HG02943 (cell line): ENCODE results near the gene MEGF6.

Source experiments
- ATAC-seq: cut with Tn5 transposase; IDR thresholded peaks from one replicate; pipeline ENCODE4 v1.9.1; 2021; ENCODE audit warnings: mild to moderate bottlenecking, low read depth, moderate library complexity; ENCODE audit not compliant: unreplicated experiment

Gene MEGF6

DNA sequence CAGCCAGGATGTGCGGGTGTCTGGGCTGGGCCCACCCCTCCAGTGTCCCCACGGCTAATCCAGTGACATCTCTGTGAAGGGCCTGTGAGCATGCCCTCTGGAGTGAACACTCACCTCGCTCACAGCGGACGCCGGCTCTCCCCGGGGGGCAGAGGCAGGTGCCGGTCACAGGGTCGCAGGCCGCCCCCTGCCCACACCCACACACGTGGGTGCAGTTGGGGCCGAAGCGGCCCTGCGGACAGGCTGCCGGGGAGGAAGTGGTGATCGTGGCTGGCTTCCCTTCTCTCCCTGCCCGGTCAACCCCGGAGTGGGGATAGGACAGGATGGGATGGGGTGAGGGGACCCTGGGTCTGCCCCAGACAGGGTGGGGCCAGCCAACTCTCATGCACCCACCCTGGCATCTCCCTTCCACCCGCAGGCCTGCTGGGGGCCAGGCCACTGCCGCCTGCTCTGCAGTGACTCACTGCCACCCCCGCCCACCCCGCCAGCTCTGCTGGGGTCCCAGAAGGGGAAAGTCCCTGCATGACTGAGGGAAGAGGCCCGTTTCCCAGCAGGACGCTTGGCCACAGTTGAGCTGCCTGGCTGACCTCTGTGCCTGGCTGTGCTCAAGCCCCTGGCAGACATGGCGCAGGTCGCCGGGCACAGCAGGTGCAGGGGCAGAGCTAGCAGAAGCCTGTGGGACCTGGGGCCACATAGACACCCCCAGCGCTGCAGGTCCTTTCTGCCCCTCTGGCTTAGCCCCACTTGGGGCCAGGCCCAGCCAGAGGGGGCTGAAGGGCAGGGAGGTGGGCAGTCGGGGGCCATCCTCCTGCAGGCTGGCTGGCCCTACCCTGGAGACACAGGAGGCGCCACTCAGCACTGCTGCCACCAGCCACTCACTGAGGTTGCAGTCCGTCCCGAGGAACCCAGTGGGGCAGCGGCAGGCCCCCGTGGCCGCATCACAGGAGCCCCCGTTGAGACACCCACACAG lies 115.2 kb downstream of the MEGF6 start:
- no peak for ATAC-seq

GRCh38 chr1:3494321-3495308 lies 116.7 kb downstream of the MEGF6 start:
- no peak for ATAC-seq

DNA sequence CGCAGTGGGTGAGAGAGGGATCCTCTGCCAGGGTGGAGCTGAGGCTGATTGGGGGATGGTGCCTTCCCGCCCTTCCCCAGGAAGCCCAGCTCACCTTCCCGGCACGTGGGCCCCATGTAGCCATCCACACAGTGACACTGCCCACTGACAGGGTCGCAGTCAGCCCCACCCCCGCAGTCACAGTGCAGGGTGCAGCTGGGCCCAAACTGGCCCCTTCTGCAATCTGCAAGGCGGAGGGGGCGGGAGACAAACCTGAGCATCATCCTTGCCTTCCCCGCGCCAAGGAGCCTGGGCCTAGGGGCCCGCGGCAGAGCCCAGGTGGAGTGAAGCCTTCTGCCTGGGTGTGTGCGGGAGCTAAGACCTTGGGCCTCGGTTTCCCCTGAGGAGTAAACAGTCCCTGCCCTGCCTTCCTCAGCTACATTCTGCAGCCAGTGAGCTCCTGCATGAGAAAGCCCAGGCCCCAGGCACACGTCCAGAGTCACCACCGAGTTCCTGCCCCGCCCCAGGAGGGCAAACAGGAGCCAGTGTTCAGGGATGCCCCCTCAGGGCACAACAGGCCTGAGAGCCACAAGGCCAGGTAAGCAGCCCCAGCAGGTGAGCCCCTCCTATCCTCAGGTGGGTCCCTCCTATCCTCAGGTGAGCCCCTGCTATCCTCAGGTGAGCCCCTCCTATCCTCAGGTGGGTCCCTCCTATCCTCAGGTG lies 118.6 kb downstream of the MEGF6 start:
- ATAC-seq, result no peak

DNA sequence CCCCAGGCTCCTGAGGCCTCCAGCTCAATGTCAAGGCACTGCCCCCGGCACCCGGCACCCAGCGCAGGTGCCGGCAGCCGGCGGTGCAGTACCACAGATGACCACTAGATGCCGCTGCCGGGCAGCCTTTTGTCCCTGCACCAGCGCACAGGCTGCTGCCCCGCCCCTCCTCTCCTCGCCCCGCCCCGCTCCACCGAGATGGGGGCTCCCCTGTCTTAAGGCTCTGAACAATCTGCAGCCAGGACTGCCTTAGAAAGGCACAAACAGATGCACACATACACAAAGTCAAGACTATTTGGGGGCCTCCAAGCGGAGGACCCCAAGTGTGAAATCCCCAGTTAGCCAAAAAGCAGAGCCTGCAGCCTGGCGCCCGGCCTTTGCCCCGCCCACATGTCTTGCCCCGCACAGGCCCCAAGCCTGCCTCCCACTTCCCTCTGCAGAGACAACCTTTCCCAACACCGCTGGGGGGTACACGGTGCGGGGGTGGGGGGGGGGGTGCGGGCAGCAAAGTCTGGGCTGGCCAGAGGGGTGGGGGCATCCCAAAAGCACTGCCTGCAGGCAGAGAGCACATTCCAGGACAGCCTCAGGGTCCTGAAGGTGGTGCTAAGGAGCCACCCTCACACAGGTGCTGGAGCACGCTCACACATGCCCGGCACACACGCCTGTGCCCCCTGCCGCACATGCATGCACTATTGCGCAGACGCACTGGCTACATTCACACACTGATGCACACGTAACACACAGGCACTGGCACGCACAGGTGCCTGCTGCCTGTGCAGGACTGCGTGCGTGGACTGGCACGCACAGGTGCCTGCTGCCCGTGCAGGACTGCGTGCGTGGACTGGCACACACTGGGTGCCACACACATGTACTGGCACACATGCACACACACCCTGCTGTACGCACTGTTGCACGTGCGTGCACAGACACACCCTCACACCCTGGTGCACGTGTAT lies 119.7 kb downstream of the MEGF6 start:
- no peak for ATAC-seq

DNA sequence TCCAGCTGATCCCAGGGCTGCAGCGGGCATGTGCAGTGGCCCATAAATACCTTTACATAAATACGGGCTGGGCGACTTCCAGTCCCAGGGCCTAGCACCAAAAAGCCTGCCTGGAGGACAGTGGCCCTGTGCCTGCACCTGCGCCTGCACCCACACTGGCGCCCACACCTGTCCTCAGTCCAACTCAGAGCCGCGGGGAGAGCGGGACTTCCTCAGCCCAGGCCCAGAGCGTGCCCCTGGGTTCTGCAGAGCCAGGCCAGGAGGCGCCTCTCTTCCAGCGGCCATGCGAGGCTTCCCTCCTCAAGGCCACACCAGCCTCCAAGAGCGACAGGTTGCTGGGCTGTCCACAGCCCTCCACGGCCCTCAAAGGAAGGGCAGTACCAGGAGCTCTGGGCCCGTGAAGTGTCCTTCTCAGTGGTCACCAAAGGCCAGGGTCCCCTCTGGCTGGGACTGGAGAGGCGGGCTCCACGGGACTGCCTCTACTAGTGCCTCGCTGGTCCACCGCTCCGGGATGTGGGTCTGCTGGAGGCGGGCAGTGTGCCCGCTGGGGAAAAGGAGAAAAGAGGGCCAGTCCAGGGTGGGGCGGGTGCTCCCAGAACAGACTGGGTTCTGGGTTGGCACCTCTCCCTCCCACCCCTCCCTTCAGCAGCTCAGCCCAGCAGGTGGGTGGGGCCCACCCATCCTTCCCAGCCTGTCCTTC lies 121.1 kb downstream of the MEGF6 start:
- ATAC-seq, result no peak

DNA sequence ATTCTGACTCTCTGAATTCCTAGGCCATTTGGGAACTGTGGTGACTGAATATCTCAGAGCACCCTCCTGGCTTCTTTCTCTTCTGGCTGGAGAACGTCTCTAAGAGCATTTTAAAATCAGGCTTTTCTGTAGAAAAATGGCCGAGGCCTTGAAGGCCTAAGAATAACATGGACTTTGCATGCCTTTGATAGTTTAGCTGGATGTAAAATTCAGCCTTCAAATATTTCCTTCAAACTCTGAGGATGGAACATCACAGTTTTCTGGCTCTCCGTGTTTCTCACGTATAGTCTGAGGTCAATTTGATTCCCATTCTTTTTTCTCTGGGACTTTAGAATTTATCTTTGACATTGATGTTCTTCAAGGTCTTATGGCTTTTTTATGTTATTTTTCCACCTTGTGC lies 122.9 kb downstream of the MEGF6 start:
- no peak for ATAC-seq

GRCh38 chr1:3485016-3485415 lies 126.3 kb downstream of the MEGF6 start:
- no peak for ATAC-seq

DNA sequence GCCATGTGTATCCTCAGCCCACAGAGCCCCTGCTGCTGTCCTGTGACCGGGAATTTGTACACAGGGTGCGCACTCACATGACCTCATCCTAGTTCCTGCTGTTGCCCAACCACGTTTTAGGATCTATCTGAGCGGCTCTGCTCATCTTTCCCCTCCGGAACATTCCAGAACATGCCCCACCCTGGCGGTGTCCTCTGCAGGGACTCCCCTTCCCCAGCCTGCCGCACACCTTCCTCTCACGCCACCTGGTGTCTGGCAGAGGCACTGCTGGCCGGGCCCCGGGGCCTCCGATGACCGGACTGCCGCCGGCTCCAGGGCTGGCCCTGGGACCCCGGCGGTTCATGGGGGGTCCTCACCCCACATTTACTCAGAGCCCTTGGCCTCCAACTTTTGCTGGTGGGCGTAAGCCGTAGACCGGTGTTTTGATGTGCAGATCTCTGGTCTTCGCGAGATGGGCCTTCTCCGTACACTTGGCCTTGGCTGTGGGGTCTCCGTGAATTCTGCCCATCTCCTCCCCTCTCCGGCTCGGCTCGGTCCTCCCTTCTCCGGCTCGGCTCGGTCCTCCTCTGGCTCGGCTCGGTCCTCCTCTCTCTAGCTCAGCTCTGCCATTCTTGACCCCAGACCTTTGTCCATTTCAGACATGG lies 127.4 kb downstream of the MEGF6 start:
- ATAC-seq, result no peak

GRCh38 chr1:3483380-3483779 lies 127.9 kb downstream of the MEGF6 start:
- no peak for ATAC-seq

- no peak for ATAC-seq
These were observed 128.9 kb downstream of the MEGF6 start for GRCh38 chr1:3482378-3482849.

DNA sequence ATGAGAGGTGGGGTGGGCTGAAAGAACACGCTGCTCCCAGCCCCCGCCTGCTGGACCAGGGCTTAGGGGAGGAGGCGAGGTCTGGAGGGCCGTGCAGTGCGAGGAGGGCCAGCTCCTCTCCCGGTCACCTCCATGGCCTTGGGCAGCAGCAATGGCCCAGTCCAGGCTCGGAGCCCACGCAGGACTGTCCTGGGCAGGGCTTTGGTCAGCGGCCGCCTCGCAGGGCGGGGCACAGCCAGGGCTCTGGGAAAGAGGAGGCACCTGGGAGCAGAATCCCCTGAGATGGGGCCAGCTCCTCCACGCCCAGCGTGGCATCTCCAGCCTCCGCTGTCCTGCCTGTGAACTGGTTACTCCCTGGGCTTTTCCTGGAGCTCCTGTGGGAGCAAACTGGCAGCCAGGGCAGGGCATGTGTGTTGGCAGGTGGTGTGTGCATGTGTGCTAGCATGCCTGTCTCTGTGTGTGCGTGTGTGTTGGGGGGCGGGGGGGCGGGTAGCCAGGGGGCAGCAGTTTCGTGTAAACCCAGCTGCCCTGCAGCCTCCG lies 129.4 kb downstream of the MEGF6 start:
- no peak for ATAC-seq

DNA sequence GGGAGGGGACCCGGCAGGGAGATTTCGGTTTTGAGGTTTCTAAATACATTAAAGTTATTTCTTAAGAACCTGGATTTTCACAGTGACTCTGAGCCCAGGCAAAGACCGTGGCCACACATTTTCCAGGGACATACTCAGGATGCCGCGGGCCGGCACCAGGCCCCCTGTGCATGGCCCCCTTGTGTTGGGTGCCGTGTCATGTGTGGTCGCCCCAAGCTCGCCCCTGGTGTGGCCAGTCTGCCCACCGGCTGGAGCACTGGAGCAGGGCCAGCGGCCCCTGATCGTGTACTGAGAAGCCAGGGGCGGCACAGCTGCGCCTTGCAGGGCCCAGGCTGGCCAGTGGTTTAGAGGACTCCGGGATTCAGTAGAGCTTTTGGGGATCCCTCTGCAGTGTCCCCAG lies 130.3 kb downstream of the MEGF6 start:
- no peak for ATAC-seq

- no peak for ATAC-seq
These were observed 131.0 kb downstream of the MEGF6 start for GRCh38 chr1:3480369-3480719.

- ATAC-seq, result no peak
These were observed 131.6 kb downstream of the MEGF6 start for GRCh38 chr1:3479511-3480368.

DNA sequence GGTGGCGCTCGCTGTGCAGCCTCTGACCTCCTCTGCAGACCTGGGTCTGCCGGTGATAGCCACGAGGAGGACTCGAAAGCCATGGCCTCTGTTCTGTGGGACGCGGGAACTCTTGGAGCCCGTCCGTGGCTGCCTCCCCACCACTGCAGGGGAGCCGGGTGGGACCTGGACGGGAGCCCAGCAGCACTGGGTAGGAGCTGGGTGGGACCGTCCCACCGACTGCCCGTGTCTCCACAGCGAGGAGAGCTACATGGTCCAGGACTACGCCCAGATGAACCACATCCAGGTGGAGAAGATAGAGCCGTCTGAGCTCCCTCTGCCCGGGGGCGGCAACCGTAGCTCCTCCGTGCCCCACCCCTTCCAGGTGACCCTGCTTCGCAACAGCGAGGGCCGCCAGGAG lies 133.1 kb downstream of the MEGF6 start:
- ATAC-seq, result no peak

DNA sequence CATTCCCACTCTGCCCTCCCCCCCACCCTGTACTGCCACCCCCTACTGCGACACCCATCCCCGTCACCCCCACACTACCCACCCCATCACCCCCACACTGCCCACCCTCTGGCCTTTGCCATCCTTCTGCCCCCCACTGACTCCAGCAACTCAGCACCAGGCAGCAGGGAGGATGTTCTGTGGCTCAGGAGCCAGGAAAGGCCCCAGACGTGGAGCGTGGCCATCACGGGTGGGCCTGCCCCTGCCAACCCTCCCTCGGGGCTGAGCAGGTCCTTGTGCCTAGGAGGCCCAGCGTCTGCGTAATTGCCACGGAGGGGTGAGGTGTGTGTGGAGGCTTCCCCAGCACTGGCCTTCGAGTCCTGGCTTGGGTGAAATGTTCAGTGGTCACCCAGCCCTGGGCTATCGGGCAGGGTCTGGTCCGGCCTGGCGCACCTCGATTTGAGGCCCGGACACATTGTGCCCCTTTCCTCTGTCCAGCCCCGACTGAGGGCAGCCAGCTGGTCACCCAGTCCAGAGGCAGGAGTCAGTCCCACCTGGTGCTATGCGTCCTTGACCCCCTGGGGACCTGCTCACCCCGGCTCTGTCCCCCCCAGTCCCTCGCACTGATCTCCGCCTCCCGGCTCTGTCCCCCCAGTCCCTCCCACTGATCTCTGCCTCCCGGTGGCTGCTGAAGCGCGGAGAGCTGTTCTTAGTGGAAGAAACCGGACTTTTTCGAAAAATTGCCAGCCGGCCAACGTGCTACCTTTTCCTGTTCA lies 133.9 kb downstream of the MEGF6 start:
- ATAC-seq, result no peak
